Measurements from ENCODE around the gene CRYGN.

CRYGN gene

GRCh38 chr7:151406886-151407583, 32.9 kb downstream of the CRYGN start:
- DNase-seq (ENCODE audit: low spot score), result no peak

GRCh38 chr7:151406051-151406875, 33.7 kb downstream of the CRYGN start:
- DNase-seq (ENCODE audit: low spot score), result no peak

GRCh38 chr7:151405588-151405987, 34.4 kb downstream of the CRYGN start:
- no peak for DNase-seq (ENCODE audit: low spot score)

- no peak for DNase-seq (ENCODE audit: low spot score)
Measured at GRCh38 chr7:151405056-151405455, 34.9 kb downstream of the CRYGN start.

GRCh38 chr7:151404216-151405011, 35.5 kb downstream of the CRYGN start:
- no peak for DNase-seq (ENCODE audit: low spot score)

GRCh38 chr7:151403764-151404163, 36.2 kb downstream of the CRYGN start:
- no peak for DNase-seq (ENCODE audit: low spot score)

- no peak for DNase-seq (ENCODE audit: low spot score)
Measured at GRCh38 chr7:151402029-151402835, 37.7 kb downstream of the CRYGN start.

- no peak for DNase-seq (ENCODE audit: low spot score)
Measured at GRCh38 chr7:151400626-151401315, 39.2 kb downstream of the CRYGN start.

GRCh38 chr7:151399906-151400305, 40.0 kb downstream of the CRYGN start:
- DNase-seq (ENCODE audit: low spot score), result no peak

- no peak for DNase-seq (ENCODE audit: low spot score)
Measured at GRCh38 chr7:151399305-151399601, 40.7 kb downstream of the CRYGN start.

- no peak for DNase-seq (ENCODE audit: low spot score)
Measured at GRCh38 chr7:151398446-151399304, 41.3 kb downstream of the CRYGN start.

- DNase-seq (ENCODE audit: low spot score), result no peak
Measured at GRCh38 chr7:151397026-151397425, 42.9 kb downstream of the CRYGN start.

GRCh38 chr7:151396328-151396970, 43.5 kb downstream of the CRYGN start:
- DNase-seq (ENCODE audit: low spot score), result no peak

- no peak for DNase-seq (ENCODE audit: low spot score)
Measured at GRCh38 chr7:151395036-151395367, 44.9 kb downstream of the CRYGN start.

- DNase-seq (ENCODE audit: low spot score), result no peak
Measured at GRCh38 chr7:151394076-151395035, 45.6 kb downstream of the CRYGN start.

GRCh38 chr7:151393031-151393977, 46.6 kb downstream of the CRYGN start:
- DNase-seq (ENCODE audit: low spot score), result no peak

GRCh38 chr7:151392426-151392825, 47.5 kb downstream of the CRYGN start:
- DNase-seq (ENCODE audit: low spot score), result no peak

GRCh38 chr7:151392002-151392401, 47.9 kb downstream of the CRYGN start:
- DNase-seq (ENCODE audit: low spot score), result no peak

Data from D341Med (cell line).